CD1c-positive myeloid dendritic cell (primary cell): Measurements from ENCODE around the gene FAM47E.
A peak's percentile ranks its signal among the peaks of the same experiment; 100 is the strongest.
"Not testable (repeated sequence)": the region's sequence is repeated elsewhere in the genome, so short reads cannot be mapped to it uniquely, and the experiment has no call there.

Source experiments
- DNase-seq: peaks from one replicate; pipeline ENCODE4 v3.0.0-alpha.2; 2016; ENCODE audit errors: extremely low spot score

The FAM47E gene

GRCh38 chr4:76267811-76268210, 16.3 kb downstream of the FAM47E start:
- no peak for DNase-seq

GRCh38 chr4:76270244-76271175, 19.0 kb downstream of the FAM47E start:
- no peak for DNase-seq

- DNase-seq = no peak
Observed at GRCh38 chr4:76271248-76271647, 19.7 kb downstream of the FAM47E start.

GRCh38 chr4:76272073-76272472, 20.6 kb downstream of the FAM47E start:
- no peak for DNase-seq

- no peak for DNase-seq
Observed at GRCh38 chr4:76272582-76272981, 21.1 kb downstream of the FAM47E start.

- DNase-seq = no peak
Observed at GRCh38 chr4:76272999-76273398, 21.5 kb downstream of the FAM47E start.

- no peak for DNase-seq
Observed at GRCh38 chr4:76275486-76276124, 24.1 kb downstream of the FAM47E start.

- DNase-seq = no peak
Observed at GRCh38 chr4:76276813-76277212, 25.3 kb downstream of the FAM47E start.

GRCh38 chr4:76277667-76278066, 26.1 kb downstream of the FAM47E start:
- no peak for DNase-seq

- DNase-seq = no peak
Observed at GRCh38 chr4:76278583-76278982, 27.1 kb downstream of the FAM47E start.

GRCh38 chr4:76279462-76279861, 27.9 kb downstream of the FAM47E start:
- DNase-seq = no peak

- DNase-seq = no peak
Observed at GRCh38 chr4:76280488-76281441, 29.2 kb downstream of the FAM47E start.

- DNase-seq = not testable (repeated sequence)
Observed at GRCh38 chr4:76281594-76281993, 30.1 kb downstream of the FAM47E start.

GRCh38 chr4:76282941-76283689, 31.6 kb downstream of the FAM47E start:
- no peak for DNase-seq

GRCh38 chr4:76283900-76284299, 32.4 kb downstream of the FAM47E start:
- no peak for DNase-seq

- not testable (repeated sequence) for DNase-seq
Observed at GRCh38 chr4:76287811-76288210, 36.3 kb downstream of the FAM47E start.

GRCh38 chr4:76292730-76293129, 41.2 kb downstream of the FAM47E start:
- no peak for DNase-seq

GRCh38 chr4:76293772-76294171, 42.3 kb downstream of the FAM47E start:
- no peak for DNase-seq

GRCh38 chr4:76296286-76296820, 44.8 kb downstream of the FAM47E start:
- peak; percentile 47 for DNase-seq

- no peak for DNase-seq
Observed at GRCh38 chr4:76298227-76298626, 46.7 kb downstream of the FAM47E start.

- DNase-seq = peak; percentile 33
Observed at GRCh38 chr4:76300012-76300411, 48.5 kb downstream of the FAM47E start.
